HepG2 (cell line): ENCODE data around the gene SLC17A9. TPM values are rescaled to one million over a fixed set of nuclear protein-coding genes. Genes with fewer than 3 reads are reported as not detected.

Experiments
- AKNA ChIP-seq: sonication (generic); formaldehyde crosslinking; IDR thresholded peaks from 2 replicates; pipeline ENCODE4 v1.4.0; 2020; ENCODE audit warnings: missing genetic modification reagents, borderline replicate concordance
- GPBP1L1 ChIP-seq: sonication (generic); formaldehyde crosslinking; IDR thresholded peaks from 2 replicates; pipeline ENCODE4 v1.5.0; 2020; ENCODE audit warnings: mild to moderate bottlenecking, missing genetic modification reagents
- KAT7 ChIP-seq: IDR thresholded peaks from 2 replicates; pipeline ENCODE4 v1.6.1; 2018; ENCODE audit warnings: borderline replicate concordance, missing compliant biosample characterization
- KMT2B ChIP-seq: IDR thresholded peaks from 2 replicates; pipeline ENCODE4 v1.6.1; 2016; ENCODE audit warnings: missing genetic modification reagents, missing compliant biosample characterization
- MED1 ChIP-seq: sonication (generic); formaldehyde crosslinking; IDR thresholded peaks from 2 replicates; pipeline ENCODE4 v1.4.0; 2020; ENCODE audit warnings: missing genetic modification reagents
- MTF1 ChIP-seq: sonication (generic); formaldehyde crosslinking; IDR thresholded peaks from 2 replicates; pipeline ENCODE4 v1.5.0; 2020; ENCODE audit warnings: missing genetic modification reagents
- MXD3 ChIP-seq: IDR thresholded peaks from 2 replicates; pipeline ENCODE4 v1.6.1; 2016; ENCODE audit warnings: mild to moderate bottlenecking, missing biosample characterization, missing genetic modification reagents
- NPAS2 ChIP-seq: sonication (generic); formaldehyde crosslinking; IDR thresholded peaks from 2 replicates; pipeline ENCODE4 v1.8.0; 2022; ENCODE audit warnings: mild to moderate bottlenecking, missing genetic modification reagents, borderline replicate concordance
- POGK ChIP-seq: sonication (generic); formaldehyde crosslinking; conservative IDR thresholded peaks from 2 replicates; pipeline ENCODE4 v1.8.0; 2022; ENCODE audit warnings: mild to moderate bottlenecking, moderate library complexity, missing genetic modification reagents
- TBX3 ChIP-seq: fragments of 450-650 bp; IDR thresholded peaks from 2 replicates; pipeline ENCODE4 v1.6.1; 2017; ENCODE audit warnings: antibody characterized with exemption, mild to moderate bottlenecking, inconsistent platforms, borderline replicate concordance
- TOE1 ChIP-seq: sonication (generic); formaldehyde crosslinking; IDR thresholded peaks from 2 replicates; pipeline ENCODE4 v1.4.0; 2020; ENCODE audit warnings: mild to moderate bottlenecking, missing genetic modification reagents
- ZNF567 ChIP-seq: sonication (generic); formaldehyde crosslinking; IDR thresholded peaks from 2 replicates; pipeline ENCODE4 v1.8.1; 2023; ENCODE audit warnings: mild to moderate bottlenecking, missing genetic modification reagents, borderline replicate concordance
- polyA plus RNA-seq, 8 experiments: library from polyadenylated mRNA; depleted of rRNA in 3 of 8; stranded (reverse) in 7 of 8; unstranded in 1 of 8; fragments of >200 nt; fragmentation: Illumina TruSeq in 4 of 8; extraction: Trizol in 4 of 8; gene quantifications; 2 replicates each; pipeline versions ENCODE4 v1.2.1 to v1.2.3, GENCODE V29; 2011 to 2016; ENCODE audit warnings: low read depth in 4 of 8, missing spikeins in 1 of 8, mixed read lengths in 1 of 8; ENCODE audit not compliant: insufficient read depth in 1 of 8
- total RNA-seq, 5 experiments: library from RNA; depleted of rRNA; stranded (reverse); fragments of >200 nt; fragmentation: Illumina TruSeq; extraction: Trizol; gene quantifications; 2 replicates each; pipeline ENCODE4 v1.2.3, GENCODE V29; 2016; ENCODE audit warnings: low read depth in 1 of 5
- TF ChIP-seq, protein P1 (sequence below): sonication (generic); formaldehyde crosslinking; IDR thresholded peaks from 2 replicates; pipeline ENCODE4 v1.5.0; 2020; ENCODE audit warnings: missing genetic modification reagents

Gene SLC17A9
- total and polyA plus RNA-seq, 2 of the 13 experiments (the other 11 are each of a cell fraction or from before 2014, with no cell fraction given), result 110 to 191 TPM

DNA sequence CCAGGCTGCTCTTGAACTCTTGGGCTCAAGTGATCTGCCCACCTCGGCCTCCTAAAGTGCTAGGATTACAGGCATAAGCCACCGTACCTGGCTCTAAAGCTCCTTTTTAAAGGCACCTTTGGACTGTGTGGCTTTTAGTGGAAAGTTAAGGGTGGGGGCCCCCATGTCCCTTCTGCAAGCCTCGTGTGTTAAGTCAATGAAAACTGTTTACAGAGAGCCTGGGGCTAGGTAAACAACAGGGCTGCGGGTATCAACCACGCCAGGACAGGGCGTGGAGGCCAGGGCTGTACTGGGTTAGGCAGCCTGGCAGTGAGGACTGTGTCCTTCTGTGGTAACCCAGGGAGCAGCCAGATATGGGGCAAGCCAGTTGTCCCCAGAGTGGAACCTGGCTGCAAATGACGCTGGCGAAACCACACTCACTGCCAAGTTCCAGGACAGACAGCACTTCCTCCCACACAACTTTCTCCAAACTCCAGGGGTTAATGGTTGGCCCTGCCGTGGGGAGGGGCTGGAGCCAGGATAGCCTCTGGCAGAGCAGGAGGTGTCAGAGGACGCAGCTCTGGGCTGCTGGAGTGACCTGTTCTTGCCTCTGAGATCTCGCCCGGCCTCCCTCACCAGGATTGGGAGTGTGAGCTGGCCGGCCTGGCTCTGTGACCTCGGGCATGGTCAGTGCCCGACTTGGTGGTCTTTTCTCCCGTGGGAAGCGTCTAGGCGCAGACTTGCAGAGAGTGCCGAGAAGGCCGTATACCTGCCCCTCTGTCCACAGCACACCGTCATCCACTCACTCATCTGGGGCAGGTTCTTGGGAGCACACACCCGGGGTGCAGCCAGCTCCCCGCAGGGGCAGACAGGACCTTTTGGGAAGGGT lies 3.2 kb downstream of the SLC17A9 start (continued):
- TF ChIP-seq TBX3 (peak; percentile 94), ZNF567 (CRISPR knock-in tag) (peak; percentile 99), MTF1 (CRISPR knock-in tag) (no peak), KMT2B (CRISPR knock-in tag) (peak; percentile 64), MXD3 (CRISPR knock-in tag) (peak; percentile 8; the same call in 1 of the 2 replicates), NPAS2 (CRISPR knock-in tag) (no peak), MED1 (CRISPR knock-in tag) (peak; percentile 98), AKNA (CRISPR knock-in tag) (peak; percentile 80; the same call in 1 of the 2 replicates), GPBP1L1 (CRISPR knock-in tag) (no peak), TOE1 (peak; percentile 96), KAT7 (peak; percentile 95; the same call in 1 of the 2 replicates), POGK (peak; percentile 89)
- TF ChIP-seq, protein P1, sequence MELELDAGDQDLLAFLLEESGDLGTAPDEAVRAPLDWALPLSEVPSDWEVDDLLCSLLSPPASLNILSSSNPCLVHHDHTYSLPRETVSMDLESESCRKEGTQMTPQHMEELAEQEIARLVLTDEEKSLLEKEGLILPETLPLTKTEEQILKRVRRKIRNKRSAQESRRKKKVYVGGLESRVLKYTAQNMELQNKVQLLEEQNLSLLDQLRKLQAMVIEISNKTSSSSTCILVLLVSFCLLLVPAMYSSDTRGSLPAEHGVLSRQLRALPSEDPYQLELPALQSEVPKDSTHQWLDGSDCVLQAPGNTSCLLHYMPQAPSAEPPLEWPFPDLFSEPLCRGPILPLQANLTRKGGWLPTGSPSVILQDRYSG (CRISPR knock-in tag), result no peak
